IMR-90 (cell line): ENCODE data around the gene DLGAP4. TPM values are rescaled to one million over a fixed set of nuclear protein-coding genes. Genes with fewer than 3 reads are reported as not detected.

Source experiments
- ATAC-seq: fragments of 200-7000 bp; cut with Tn5 transposase; 2 replicates; pipeline ENCODE4 v1.9.1; 2020; ENCODE audit warnings: low read depth, mild to moderate bottlenecking, moderate library complexity
- BruUV-seq: library from RNA; stranded (reverse); fragments of 400-500 nt; replicated peaks from 2 replicates; lab custom pipeline; 2021; lab: Mats Ljungman, UMichigan
- CTCF ChIA-PET: fragments of 300-600 bp; formaldehyde crosslinking; extraction: SDS; loops from one replicate; lab custom pipeline; 2021; ENCODE audit warnings: antibody characterized with exemption; lab: Yijun Ruan, JAX
- POLR2A ChIA-PET: fragments of 300-600 bp; sonication (Branson Sonifier 250); formaldehyde crosslinking; loops from one replicate; lab custom pipeline; 2022; ENCODE audit warnings: antibody characterized with exemption; ENCODE audit not compliant: unreplicated experiment; lab: Charles Lee
- DNase-seq: peaks from one replicate; pipeline ENCODE4 v3.0.0; 2013
- H2AFZ ChIP-seq: replicated peaks from 2 replicates; pipeline ENCODE3; 2013; ENCODE audit warnings: low read length, mild to moderate bottlenecking; ENCODE audit not compliant: poor library complexity
- H2AK5ac ChIP-seq: 2 replicates; pipeline ENCODE4 v1.6.1; 2013; ENCODE audit warnings: low read depth, low read length, inconsistent platforms
- H2AK9ac ChIP-seq: replicated peaks from 2 replicates; pipeline ENCODE3; 2013; ENCODE audit warnings: mild to moderate bottlenecking, low read depth, low read length, moderate library complexity; ENCODE audit not compliant: poor library complexity
- H2BK120ac ChIP-seq: 2 replicates; pipeline ENCODE4 v1.6.1; 2013; ENCODE audit warnings: low read depth, low read length, inconsistent platforms
- H2BK15ac ChIP-seq: 3 replicates; pipeline ENCODE4 v1.6.1; 2013; ENCODE audit warnings: low read depth, low read length, inconsistent platforms
- H2BK20ac ChIP-seq: 2 replicates; pipeline ENCODE4 v1.6.1; 2013; ENCODE audit warnings: low read depth, mild to moderate bottlenecking, inconsistent platforms, low read length, moderate library complexity
- H2BK5ac ChIP-seq: 2 replicates; pipeline ENCODE4 v1.6.1; 2013; ENCODE audit warnings: mild to moderate bottlenecking, low read depth, low read length, inconsistent platforms; ENCODE audit not compliant: poor library complexity, severe bottlenecking
- H3K14ac ChIP-seq: replicated peaks from 2 replicates; pipeline ENCODE4 v1.6.1; 2013; ENCODE audit warnings: low read depth, low read length, inconsistent platforms
- H3K18ac ChIP-seq: 2 replicates; pipeline ENCODE4 v1.6.1; 2013; ENCODE audit warnings: low read depth, low read length, control low read depth
- H3K23ac ChIP-seq: 2 replicates; pipeline ENCODE4 v1.6.1; 2013; ENCODE audit warnings: low read depth, low read length, inconsistent platforms
- H3K27ac ChIP-seq: 2 replicates; pipeline ENCODE4 v1.5.1; 2013; ENCODE audit warnings: mild to moderate bottlenecking, control low read depth, low read length; ENCODE audit not compliant: insufficient read depth
- H3K27me3 ChIP-seq: 2 replicates; pipeline ENCODE4 v1.6.1; 2013; ENCODE audit warnings: low read length; ENCODE audit not compliant: control insufficient read depth, insufficient read depth
- H3K36me3 ChIP-seq: 2 replicates; pipeline ENCODE4 v1.6.1; 2013; ENCODE audit warnings: low read length, mixed read lengths; ENCODE audit not compliant: control insufficient read depth, insufficient read depth
- H3K4ac ChIP-seq: 2 replicates; pipeline ENCODE4 v1.6.1; 2013; ENCODE audit warnings: low read depth, low read length, inconsistent platforms
- H3K4me1 ChIP-seq: 2 replicates; pipeline ENCODE4 v1.6.1; 2013; ENCODE audit warnings: low read length, mixed read lengths; ENCODE audit not compliant: control insufficient read depth, insufficient read depth
- H3K4me2 ChIP-seq: 2 replicates; pipeline ENCODE4 v1.6.1; 2013; ENCODE audit warnings: low read depth, mild to moderate bottlenecking, control low read depth, low read length, moderate library complexity
- H3K4me3 ChIP-seq: 2 replicates; pipeline ENCODE4 v1.5.1; 2013; ENCODE audit warnings: low read depth, mild to moderate bottlenecking, control low read depth, low read length, moderate library complexity; ENCODE audit not compliant: insufficient read depth
- H3K56ac ChIP-seq: 2 replicates; pipeline ENCODE4 v1.6.1; 2013; ENCODE audit warnings: low read length, inconsistent platforms; ENCODE audit not compliant: insufficient read depth; ENCODE audit errors: extremely low read depth
- H3K79me1 ChIP-seq, 2 experiments: 2 replicates each; pipeline ENCODE4 v1.6.1; 2013; ENCODE audit warnings: low read length in 2 of 2, inconsistent platforms in 1 of 2, low read depth in 1 of 2
- H3K9ac ChIP-seq: 2 replicates; pipeline ENCODE4 v1.6.1; 2013; ENCODE audit warnings: low read depth, low read length, control low read depth
- H3K9me1 ChIP-seq: 2 replicates; pipeline ENCODE4 v1.6.1; 2013; ENCODE audit warnings: low read length, inconsistent platforms; ENCODE audit not compliant: insufficient read depth
- H3K9me3 ChIP-seq: 2 replicates; pipeline ENCODE4 v1.6.1; 2013; ENCODE audit warnings: low read length; ENCODE audit not compliant: control insufficient read depth, insufficient read depth
- H4K20me1 ChIP-seq: 2 replicates; pipeline ENCODE4 v1.6.1; 2013; ENCODE audit warnings: low read length, inconsistent platforms; ENCODE audit not compliant: insufficient read depth
- H4K5ac ChIP-seq: 2 replicates; pipeline ENCODE4 v1.6.1; 2013; ENCODE audit warnings: mild to moderate bottlenecking, low read depth, low read length, control low read depth
- H4K8ac ChIP-seq, 2 experiments: 2 replicates each; pipeline ENCODE4 v1.6.1; 2013; ENCODE audit warnings: low read depth in 2 of 2, low read length in 2 of 2, control low read depth in 1 of 2, inconsistent platforms in 1 of 2
- H4K91ac ChIP-seq: 2 replicates; pipeline ENCODE4 v1.6.1; 2013; ENCODE audit warnings: low read depth, low read length, inconsistent platforms; ENCODE audit not compliant: insufficient read depth
- BHLHE40 ChIP-seq: fragments of 150-350 bp; IDR thresholded peaks from 2 replicates; pipeline ENCODE4 v1.6.1; 2016; ENCODE audit warnings: mild to moderate bottlenecking, low read depth, low read length
- SMC3 ChIP-seq: fragments of 150-350 bp; IDR thresholded peaks from 2 replicates; pipeline ENCODE4 v1.6.1; 2016; ENCODE audit warnings: low read depth, mild to moderate bottlenecking, antibody characterized with exemption, low read length, moderate library complexity
- WGBS, 2 experiments: methylation state at CpG; one replicate each; pipeline versions ENCODE4 v1.1.5 to v1.1.7; 2013; ENCODE audit warnings: missing lambda C conversion rate in 2 of 2; ENCODE audit not compliant: insufficient read length in 1 of 2; ENCODE audit errors: extremely low coverage in 2 of 2; 5-methylcytosine and 5-hydroxymethylcytosine counted together
- dilution Hi-C: fragments of 300-500 bp; cut with HindIII; formaldehyde crosslinking; loops from one replicate; pipeline ENCODE4 v1.14.3; 2018; ENCODE audit warnings: low sequenced_read_pairs; ENCODE audit not compliant: unreplicated experiment
- in situ Hi-C: fragments of 300-500 bp; cut with MboI; formaldehyde crosslinking; loops from 3 replicates; pipeline ENCODE4 v1.14.3; 2019; ENCODE audit warnings: low sequenced_read_pairs, inconsistent platforms, mixed read lengths
- intact Hi-C: fragments of 100-400 bp; cut with micrococcal nuclease; formaldehyde crosslinking; loops from 2 replicates; pipeline ENCODE4 v1.10.0; 2022
- polyA plus RNA-seq, 3 experiments: library from polyadenylated mRNA; depleted of rRNA; stranded (reverse); fragments of >200 nt; gene quantifications; 2 replicates each; pipeline ENCODE4 v1.2.3, GENCODE V29; 2012; ENCODE audit warnings: low replicate concordance in 1 of 3
- total RNA-seq: library from RNA; depleted of rRNA; stranded (reverse); fragments of >200 nt; gene quantifications from 2 replicates; pipeline ENCODE4 v1.2.3, GENCODE V29; 2012

DLGAP4 gene
- total and polyA plus RNA-seq, 2 of the 4 experiments (the other 2 are of a cell fraction) = 32.3 to 73.2 TPM

- ATAC-seq (no peak), DNase-seq (no peak)
- no peak overlapping the region for H3K9ac ChIP-seq
- intact Hi-C loops (no loop called here), in situ Hi-C loops (no loop called here), dilution Hi-C loops (no loop called here)
- no peaks in the 10 kb centered on the region for H4K20me1 ChIP-seq
- no peak overlapping the region for H2AK9ac ChIP-seq
- H3K4me2 ChIP-seq = no peak overlapping the region
- H3K4me3 ChIP-seq = no peak overlapping the region
- H3K9me1 ChIP-seq = no peaks in the 10 kb centered on the region
- no peak for TF ChIP-seq BHLHE40
- TF ChIP-seq SMC3 = no peak
- H2AK5ac ChIP-seq = no peak overlapping the region
- no peak overlapping the region for H4K8ac ChIP-seq
- H2BK5ac ChIP-seq = no peak overlapping the region
- no TSS peak for BruUV-seq
- H3K23ac ChIP-seq = no peak overlapping the region
- H2AFZ ChIP-seq = no peak overlapping the region
- H2BK15ac ChIP-seq = no peak overlapping the region
- 86% methylated on average over 1 of the region's 1 CpG; no CpG with 5 or more reads in 1 of the 2 experiments for WGBS, 2 experiments
- H4K5ac ChIP-seq = no peak overlapping the region
- no peak overlapping the region for H2BK20ac ChIP-seq
- no peak overlapping the region for H3K56ac ChIP-seq
- H3K18ac ChIP-seq = no peak overlapping the region
- no peaks in the 10 kb centered on the region for H3K4me1 ChIP-seq
- CTCF ChIA-PET = interaction anchor here (0.6 kb wide), 1 partner anchor 24 kb away, joined by 4 read pairs; no protein-coding TSS in a partner anchor
- H3K4ac ChIP-seq = no peak overlapping the region
- no peaks in the 10 kb centered on the region for H3K36me3 ChIP-seq
- no peak overlapping the region for H2BK120ac ChIP-seq
- H3K27ac ChIP-seq = no peak overlapping the region
- POLR2A ChIA-PET = no interaction called here
- H3K79me1 ChIP-seq = no peaks in the 10 kb centered on the region
- no peak overlapping the region for H4K91ac ChIP-seq
- H3K27me3 ChIP-seq = peaks cover 37% of the 10 kb centered on the region
- H3K9me3 ChIP-seq = peaks cover 2% of the 10 kb centered on the region; the same call in 1 of the 2 replicates
- H3K14ac ChIP-seq = no peak overlapping the region
These were observed 96.6 kb downstream of the DLGAP4 start for GRCh38 chr20:36402708-36403107.
